ENCODE results near the gene PLCB1. TPM values are rescaled to one million over a fixed set of nuclear protein-coding genes. Genes with fewer than 3 reads are reported as not detected.
"Not testable (repeated sequence)": the region's sequence is repeated elsewhere in the genome, so short reads cannot be mapped to it uniquely, and the experiment has no call there.

The PLCB1 gene
- total RNA-seq, 1 donor from 2014 or later, result 6.3 TPM

DNA sequence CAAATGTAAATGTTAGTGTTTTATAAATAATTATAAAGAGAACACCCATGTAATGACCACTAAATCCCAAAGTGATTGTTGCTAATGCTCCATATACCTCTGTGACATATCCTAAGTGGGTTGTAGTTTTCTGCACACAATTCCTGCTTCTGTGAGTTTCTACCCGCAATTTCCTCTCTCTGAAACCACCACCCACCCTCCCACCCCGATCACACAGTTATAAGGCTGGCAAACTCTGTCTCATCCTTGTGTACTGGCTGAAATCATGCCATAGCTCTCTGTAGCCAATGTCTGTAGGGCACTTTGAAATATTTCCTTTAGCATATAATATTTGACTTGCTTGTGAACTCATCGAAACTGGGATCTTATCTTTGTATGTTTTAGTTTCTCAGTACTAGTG lies 236.6 kb downstream of the PLCB1 start:
- DNase-seq (no peak), ATAC-seq (ENCODE audit: poor library complexity) (no peak)
- intact Hi-C loops (cut with DNase I), result no loop called here

DNA sequence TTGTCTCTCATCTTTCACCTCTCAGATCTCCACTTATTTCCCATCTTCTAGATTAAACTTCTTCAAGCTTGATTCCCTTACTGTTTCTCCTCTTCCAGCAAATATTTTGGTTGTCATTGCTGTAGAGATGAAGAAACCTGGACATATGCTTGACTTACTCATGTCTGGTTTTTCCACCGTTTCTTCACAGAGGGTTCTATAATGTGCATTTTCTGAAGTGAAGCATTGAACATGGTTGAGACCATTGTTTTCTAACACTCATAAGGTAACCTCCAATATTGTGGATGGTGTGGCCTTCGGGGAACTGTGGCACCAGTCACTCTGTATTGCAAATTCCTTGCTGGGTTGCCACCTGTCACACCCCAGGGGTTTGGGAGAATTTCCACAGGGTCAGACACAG lies 237.2 kb downstream of the PLCB1 start:
- no peak for ATAC-seq (ENCODE audit: poor library complexity)
- intact Hi-C loops (cut with DNase I), result no loop called here

DNA sequence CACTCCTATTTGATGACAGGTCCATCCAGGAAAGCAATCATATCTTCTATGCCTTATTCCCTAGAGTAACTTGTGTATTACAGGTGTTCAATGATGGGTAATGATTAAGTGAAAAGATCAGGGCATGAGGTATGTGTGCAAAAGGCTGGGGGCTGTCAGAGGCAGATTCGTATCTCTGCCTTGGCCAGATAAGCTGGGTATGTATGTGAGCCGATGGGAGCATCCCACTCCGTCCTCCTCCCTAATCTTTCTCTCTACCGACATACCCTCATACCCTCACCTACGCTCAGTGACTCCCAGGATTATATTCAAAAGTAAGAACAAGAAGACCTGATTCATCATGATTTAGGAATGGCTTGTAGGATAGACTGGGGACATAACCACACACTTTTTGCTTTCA lies 238.7 kb downstream of the PLCB1 start:
- intact Hi-C loops (cut with DNase I), result no loop called here
- no peak for DNase-seq
- no peak for ATAC-seq (ENCODE audit: poor library complexity)

More for the DNA sequence above, 237.2 kb downstream of the PLCB1 start:
- no peak for DNase-seq

DNA sequence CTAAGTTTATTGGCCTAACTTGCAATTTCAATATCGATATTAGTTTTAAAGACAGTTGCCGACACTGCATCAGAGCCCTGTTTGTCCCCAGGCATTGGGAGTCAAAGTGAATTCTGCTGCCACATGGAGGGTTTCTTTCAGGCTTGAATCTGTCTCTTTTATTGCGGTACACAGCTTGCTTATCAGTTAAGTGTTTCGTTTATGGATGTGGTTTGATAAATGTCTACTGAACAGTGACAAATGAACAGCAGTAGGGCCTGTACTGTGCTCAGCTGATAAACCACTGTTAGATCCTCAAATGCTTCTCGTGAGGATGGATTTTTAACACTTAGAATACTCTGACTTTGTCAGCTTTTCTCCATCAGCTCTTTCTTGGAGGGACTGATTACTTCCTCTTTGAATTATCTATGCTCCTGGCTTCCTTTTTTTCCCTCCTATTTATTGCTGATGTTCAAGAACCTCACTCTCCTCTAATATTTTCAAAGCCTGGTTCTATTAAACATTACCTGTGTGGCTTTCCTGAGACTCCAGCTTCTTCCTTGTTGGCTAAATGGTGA lies 240.8 kb downstream of the PLCB1 start:
- DNase-seq, result no peak
- no peak for ATAC-seq (ENCODE audit: poor library complexity)
- intact Hi-C loops (cut with DNase I), result no loop called here

DNA sequence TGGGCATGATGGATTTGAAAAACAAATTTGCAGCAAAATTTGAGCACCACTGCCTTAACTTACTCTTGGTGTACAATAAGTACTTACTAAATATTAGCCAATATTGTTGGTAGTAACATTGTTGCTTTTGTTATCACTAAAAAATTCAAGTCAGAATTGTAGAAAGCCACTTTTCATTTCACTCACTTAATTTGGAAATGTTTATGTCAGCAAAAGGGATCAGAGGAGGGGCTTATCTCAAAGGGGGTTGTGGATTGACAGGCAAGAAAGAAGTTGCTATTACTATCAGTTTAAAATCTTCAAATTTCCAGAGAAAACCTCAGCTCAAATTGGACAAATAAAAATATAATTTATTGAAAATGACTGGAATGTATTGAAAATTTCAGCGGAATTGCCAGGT lies 241.5 kb downstream of the PLCB1 start:
- ATAC-seq (ENCODE audit: poor library complexity) (no peak), DNase-seq (no peak)
- intact Hi-C loops (cut with DNase I), result no loop called here

DNA sequence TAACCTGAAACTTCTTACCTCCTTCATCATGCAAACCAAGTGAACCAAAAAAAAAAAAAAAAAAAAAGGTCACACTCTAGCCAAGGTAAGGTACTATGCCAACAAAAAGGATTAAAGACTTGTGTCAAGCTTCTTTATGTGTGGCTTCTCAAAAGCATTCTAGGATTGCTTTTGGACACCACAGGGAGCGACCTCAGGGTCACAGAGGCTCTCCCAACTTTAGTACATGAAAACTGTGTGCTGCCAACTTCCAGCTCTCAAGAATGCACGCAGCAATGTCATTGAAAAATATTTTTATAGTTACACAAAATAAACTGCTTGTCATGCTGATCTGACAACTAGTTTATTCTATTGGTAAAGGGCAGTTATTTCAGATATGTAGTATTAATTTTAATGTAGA lies 243.8 kb downstream of the PLCB1 start:
- no peak for DNase-seq
- ATAC-seq (ENCODE audit: poor library complexity), result no peak

DNA sequence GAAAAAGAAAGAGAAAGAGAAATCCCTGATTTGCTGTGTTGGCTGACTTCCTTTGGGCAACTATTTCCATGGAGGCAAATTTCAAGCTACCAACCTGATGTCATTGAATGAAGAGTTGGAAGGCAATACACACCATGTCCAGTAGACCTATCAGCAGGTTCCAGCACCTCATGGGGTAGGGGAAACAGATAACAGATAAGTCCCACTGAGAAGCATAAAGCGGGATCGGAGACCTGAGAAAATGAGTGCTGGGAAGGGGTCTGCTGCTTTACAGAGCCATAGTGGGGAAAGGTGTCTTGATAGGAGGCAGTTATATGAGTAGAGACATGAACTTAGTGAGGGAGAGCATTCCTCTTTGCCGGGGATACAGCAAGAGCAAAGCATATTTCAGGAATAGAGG lies 244.9 kb downstream of the PLCB1 start:
- intact Hi-C loops (cut with DNase I), result no loop called here

More for the DNA sequence above, 243.8 kb downstream of the PLCB1 start:
- intact Hi-C loops (cut with DNase I), result no loop called here

DNA sequence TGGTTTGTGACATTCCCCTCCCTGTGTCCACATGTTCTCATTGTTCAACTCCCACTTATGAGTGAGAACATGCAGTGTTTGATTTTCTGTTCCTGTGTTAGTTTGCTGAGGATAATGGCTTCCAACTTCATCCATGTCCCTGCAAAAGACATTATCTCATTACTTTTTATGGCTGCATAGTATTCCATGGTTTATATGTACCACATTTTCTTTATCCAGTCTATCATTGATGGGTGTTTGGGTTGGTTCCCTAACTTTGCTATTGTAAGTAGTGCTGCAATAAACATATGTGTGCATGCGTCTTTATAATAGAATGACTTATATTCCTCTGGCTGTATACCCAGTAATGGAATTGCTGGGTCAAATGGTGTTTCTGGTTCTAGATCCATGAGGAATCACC lies 247.1 kb downstream of the PLCB1 start:
- DNase-seq; intact Hi-C loops (cut with DNase I); ATAC-seq (ENCODE audit: poor library complexity): not testable (repeated sequence)

More for the DNA sequence above, 244.9 kb downstream of the PLCB1 start:
- no peak for ATAC-seq (ENCODE audit: poor library complexity)
- no peak for DNase-seq

DNA sequence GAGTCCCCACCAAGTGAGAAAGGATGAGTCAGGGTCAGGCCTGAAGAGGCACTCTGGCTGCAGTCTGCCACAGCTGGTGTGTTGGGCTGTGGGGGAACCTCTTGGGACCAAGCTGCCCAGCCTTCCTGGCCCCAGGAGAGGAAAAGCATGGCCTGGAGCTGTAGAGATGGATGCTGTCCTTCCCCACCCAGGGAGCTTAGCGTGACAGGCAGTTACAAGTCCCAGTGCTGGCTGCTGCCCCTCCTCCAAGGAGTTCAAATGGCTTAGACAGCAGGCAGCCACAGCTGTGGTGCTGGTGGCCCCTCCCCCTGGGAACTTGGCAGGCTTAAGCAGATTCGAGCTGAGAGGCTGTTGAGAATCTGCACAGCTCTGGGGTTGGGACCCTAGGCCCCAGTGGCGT lies 253.2 kb downstream of the PLCB1 start:
- peak; percentile 44 for DNase-seq
- intact Hi-C loops (cut with DNase I), result loop anchor here (5.0 kb wide), 1 partner anchor 338 kb away; no protein-coding TSS in a partner anchor
- ATAC-seq (ENCODE audit: poor library complexity), result no peak

DNA sequence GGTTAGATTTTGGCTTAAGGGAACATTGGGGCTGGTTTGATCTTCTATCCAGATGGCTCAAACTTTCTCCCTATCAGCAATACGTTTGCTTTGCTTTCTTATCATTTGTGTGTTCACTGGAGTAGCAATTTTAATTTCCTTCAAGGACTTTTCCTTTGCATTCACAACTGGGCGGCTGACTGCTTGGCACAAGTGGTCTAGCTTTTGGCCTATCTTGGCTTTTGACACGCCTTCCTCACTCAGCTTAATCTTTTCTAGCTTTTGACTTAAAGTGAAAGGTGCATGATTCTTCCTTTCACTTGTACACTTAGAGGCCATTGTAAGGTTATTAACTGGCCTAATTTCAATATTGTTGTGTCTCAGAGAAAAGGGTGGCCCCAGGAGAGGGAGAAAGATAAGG lies 254.9 kb downstream of the PLCB1 start:
- ATAC-seq (ENCODE audit: poor library complexity), result no peak

DNA sequence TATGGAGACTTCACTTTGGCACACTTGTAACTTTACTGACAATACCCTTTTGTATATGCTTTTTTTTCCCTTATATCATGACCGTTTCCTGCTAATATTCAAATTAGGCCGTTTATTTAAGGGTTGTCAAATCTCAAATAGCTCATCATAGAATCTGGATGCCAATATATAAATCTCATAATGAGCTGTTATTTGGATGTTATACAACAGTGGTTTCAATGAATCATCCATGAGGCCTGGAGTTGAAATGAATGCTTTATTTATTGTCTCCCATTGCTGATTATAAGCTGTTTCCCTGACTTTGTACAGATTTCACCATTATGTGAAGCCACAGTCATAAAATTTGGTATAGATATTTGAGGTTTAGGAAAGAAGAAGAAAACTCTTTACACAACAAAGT lies 256.1 kb downstream of the PLCB1 start:
- no peak for ATAC-seq (ENCODE audit: poor library complexity)
- intact Hi-C loops (cut with DNase I), result loop anchor here (5.0 kb wide), 1 partner anchor 341 kb away; no protein-coding TSS in a partner anchor
- DNase-seq, result no peak

More for the DNA sequence above, 254.9 kb downstream of the PLCB1 start:
- no peak for DNase-seq
- intact Hi-C loops (cut with DNase I), result loop anchor here (2.0 to 5.0 kb wide), 2 partner anchors 254 to 340 kb away; partner anchors contain the start of gene PLCB1

DNA sequence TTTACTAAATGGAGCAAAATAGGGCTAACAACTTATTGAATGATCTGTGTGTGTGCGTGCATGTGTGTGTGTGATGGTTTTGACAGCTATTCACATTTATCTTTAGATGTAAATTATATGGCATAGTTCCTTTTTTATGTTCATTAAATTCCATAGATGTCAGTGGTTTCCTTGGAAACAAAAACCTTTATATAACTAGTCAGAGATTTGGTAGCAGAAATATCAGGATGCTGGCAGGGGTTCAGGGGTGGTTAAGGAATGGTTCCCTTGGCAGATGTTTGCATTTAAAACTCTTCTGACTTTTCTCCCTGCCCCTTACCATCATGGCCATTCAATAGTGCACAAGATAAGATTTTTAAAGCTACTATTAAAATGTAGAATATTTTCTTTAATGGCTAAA lies 256.6 kb downstream of the PLCB1 start:
- no peak for DNase-seq
- no peak for ATAC-seq (ENCODE audit: poor library complexity)
- intact Hi-C loops (cut with DNase I), result loop anchor here (5.0 kb wide), 1 partner anchor 341 kb away; no protein-coding TSS in a partner anchor

DNA sequence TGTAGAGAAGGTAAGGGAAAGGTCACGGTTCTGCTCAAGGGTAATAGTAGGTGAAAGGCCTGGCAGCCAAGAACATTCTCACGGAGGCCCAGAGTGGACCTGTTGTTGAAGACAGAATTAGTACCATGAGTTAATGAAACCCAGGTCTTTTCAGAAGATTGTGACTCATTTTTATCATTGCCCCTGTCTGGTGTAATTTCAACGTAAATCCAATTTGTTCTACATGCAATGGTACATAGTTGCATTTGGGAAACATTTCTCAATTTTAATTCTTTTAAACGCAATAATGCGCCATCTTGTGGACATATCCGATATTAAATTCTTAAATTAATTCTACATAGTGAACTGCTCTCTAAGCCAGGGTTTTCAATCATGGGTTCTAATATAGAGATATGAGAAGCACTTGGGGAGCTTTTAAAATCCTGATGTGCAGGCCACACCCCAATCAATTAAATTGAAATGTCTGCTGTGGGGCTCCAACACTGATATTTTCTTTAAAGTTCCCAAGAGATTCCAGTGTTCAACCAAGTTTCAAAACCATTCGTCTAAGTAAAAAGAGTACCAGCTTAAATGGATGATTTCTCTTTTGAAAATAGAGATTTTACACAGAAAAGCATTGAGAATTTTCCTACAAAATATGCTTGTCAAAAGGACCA lies 257.4 kb downstream of the PLCB1 start:
- ATAC-seq (ENCODE audit: poor library complexity) (peak; percentile 70), DNase-seq (no peak)
- intact Hi-C loops (cut with DNase I), result loop anchor here (5.0 to 10.0 kb wide), 2 partner anchors 325 to 342 kb away; no protein-coding TSS in a partner anchor

DNA sequence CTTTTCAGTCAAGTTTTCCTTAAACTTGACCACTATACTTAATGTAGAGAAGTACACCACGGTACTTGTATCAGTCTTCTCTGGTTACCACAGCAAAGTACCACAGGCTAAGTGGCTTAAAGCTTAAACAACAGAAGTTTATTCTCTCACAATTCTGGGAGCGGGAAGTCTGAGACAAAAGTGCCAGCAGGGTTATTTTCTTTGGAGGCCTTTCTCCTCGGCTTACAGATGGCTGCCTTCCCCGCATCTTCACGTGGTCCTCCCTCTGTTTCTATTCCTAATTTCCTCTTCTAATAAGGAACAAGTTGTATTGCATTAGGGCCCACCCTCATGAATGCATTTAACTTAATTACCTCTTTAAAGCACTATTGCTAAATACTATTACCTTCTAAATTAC lies 258.0 kb downstream of the PLCB1 start:
- DNase-seq, result no peak
- intact Hi-C loops (cut with DNase I), result loop anchor here (10.0 kb wide), 1 partner anchor 325 kb away; no protein-coding TSS in a partner anchor
- peak; percentile 23 for ATAC-seq (ENCODE audit: poor library complexity)

DNA sequence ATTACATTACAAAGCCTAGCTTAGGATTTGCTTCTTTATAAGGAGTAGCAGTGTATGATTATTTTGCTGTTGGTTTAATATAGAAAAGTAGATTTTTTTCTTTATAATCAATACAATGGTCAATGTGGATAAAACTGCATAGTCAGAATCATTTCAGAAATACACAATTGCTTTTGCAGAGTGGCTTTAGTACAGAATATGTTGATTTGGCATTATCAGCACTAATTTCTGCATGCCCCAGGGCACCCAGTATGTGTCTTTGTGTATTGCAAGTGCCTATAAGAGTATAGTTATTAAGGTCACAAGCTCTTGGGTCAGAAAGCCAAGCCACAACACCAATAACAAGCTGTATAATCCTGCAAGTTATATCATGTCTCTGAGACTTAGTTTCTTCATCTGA lies 258.4 kb downstream of the PLCB1 start:
- DNase-seq, result no peak
- intact Hi-C loops (cut with DNase I), result loop anchor here (10.0 kb wide), 1 partner anchor 324 kb away; no protein-coding TSS in a partner anchor
- no peak for ATAC-seq (ENCODE audit: poor library complexity)

DNA sequence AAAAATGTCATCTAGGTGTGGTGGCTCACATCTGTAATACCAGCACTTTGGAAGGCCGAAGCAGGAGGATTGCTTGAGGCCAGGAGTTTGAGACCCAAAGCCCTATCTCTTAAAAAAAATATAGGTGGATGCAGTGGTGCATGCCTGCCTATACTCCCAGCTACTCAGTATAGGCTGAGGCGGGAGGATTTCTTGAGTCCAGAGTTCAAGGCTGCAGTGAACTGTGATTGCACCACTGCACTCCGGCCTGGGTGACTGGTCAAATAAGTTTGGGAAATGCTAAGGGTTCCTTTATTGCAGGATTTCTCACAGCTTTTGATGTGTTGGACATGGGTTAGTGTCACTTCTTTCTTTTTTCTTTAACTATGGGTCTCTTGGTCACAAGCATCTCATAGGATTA lies 261.3 kb downstream of the PLCB1 start:
- ATAC-seq (ENCODE audit: poor library complexity), result no peak
- intact Hi-C loops (cut with DNase I), result loop anchor here (10.0 kb wide), 1 partner anchor 321 kb away; no protein-coding TSS in a partner anchor
- DNase-seq, result no peak

DNA sequence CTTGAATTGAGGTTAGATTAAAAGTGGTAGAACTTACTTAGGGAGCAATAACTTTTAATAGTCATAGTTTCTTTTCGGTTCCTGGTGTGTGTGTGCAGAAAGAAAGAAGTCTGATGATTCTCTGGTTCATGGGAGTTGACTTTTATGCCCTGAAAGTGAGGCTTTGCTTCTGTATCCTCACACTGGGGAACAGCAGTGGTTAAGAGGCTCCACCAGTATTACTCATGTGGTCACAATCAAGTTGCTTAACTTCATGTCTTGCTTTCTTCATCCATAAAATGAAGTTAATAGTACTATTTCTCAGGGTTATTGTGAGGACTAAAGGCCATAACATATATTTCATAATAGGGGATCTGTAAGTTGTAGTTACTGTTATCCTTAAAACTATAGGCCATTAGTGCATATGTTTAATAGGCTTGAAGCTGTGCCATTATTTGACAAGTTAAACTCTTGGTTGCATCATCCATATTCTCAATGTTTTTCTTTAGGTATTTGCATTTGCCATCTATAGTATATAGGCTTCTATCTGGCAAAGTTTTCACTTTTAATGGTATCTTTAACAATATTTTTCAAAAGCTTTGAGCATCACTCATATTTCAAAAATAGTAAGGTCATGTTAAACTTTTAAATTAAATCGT lies 262.4 kb downstream of the PLCB1 start:
- ATAC-seq (ENCODE audit: poor library complexity) (no peak), DNase-seq (no peak)
- intact Hi-C loops (cut with DNase I), result loop anchor here (10.0 kb wide), 1 partner anchor 320 kb away; no protein-coding TSS in a partner anchor

DNA sequence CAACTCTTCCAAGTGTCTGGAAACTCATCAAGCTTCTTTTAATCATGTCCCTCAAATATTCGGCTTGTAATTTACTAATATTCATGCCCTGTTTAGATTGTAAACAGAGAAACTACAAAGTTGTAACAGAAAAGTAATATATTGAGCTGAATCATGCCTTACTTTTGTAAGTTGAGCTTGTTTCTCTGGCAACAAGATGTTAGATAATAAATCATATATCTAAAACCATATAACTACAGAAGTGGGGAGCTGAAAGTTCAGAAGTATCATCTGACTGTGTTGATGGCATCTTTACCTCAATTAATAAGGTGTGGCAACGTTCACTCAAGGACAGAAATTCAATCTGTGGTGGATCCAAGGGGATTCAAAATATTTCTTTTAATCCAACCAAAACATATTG lies 263.9 kb downstream of the PLCB1 start:
- ATAC-seq (ENCODE audit: poor library complexity), result no peak
- no peak for DNase-seq
- intact Hi-C loops (cut with DNase I), result loop anchor here (10.0 kb wide), 1 partner anchor 319 kb away; no protein-coding TSS in a partner anchor

DNA sequence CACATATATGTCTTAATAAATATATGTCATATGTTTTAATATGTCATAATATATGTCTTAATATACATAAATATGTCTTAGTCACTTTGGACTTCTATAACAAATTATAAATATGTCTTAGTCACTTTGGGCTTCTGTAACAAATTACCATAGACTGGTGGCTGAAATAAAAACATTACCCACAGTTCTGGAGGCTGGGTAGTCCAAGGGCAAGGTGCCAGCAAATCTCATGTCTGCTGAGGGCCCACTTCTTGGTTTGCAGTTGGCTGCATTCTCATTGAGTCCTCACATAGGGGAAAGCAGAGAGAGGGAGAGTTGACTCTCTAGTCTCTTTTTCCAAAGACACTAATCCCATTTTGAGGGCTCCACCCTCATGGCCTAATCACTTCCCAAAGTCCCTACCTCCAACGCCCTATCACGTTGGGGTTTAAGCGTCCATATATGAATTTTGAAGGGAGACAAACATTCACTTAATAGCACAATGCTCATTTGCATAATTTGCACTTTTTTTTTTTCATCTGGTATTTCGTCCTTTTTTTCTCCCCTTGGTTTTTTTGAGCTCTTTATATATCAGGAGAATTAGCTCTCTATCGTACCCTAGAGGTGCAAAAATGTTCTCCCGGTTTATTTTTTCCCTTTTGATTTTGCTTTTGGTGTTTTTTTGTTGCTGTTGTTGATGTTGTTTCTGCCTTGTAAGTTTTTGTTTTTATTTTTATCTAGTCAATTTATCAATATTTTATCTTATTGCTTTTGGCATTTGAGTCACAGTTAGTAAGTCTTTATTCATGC lies 266.4 kb downstream of the PLCB1 start:
- intact Hi-C loops (cut with DNase I), result loop anchor here (10.0 kb wide), 1 partner anchor 316 kb away; no protein-coding TSS in a partner anchor
- DNase-seq (no peak), ATAC-seq (ENCODE audit: poor library complexity) (no peak)
